HG02870 (cell line): ENCODE data around the gene FXYD3.

ENCODE experiments used
- ATAC-seq: cut with Tn5 transposase; IDR thresholded peaks from one replicate; pipeline ENCODE4 v1.9.1; 2021; ENCODE audit warnings: mild to moderate bottlenecking, moderate library complexity; ENCODE audit not compliant: unreplicated experiment

FXYD3 gene

DNA sequence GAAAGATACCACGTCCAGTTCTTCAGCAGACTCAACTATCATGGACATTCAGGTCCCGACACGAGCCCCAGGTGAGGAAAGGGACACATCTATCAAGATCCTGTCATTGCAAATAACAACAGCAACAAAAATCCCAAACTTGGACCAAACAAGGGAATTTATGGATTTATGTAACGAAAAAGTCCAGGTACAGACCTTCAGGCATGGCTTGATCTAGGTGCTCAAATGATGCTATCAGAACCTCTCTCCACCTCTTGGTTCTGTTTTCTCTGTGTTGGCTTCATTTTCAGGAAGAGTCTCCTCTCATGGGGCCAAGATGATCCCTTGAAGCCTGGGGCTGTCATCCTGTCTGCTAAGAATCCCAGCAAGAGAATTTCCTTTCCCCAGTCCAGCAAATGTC, 41.8 kb downstream of the FXYD3 start:
- no peak for ATAC-seq

DNA sequence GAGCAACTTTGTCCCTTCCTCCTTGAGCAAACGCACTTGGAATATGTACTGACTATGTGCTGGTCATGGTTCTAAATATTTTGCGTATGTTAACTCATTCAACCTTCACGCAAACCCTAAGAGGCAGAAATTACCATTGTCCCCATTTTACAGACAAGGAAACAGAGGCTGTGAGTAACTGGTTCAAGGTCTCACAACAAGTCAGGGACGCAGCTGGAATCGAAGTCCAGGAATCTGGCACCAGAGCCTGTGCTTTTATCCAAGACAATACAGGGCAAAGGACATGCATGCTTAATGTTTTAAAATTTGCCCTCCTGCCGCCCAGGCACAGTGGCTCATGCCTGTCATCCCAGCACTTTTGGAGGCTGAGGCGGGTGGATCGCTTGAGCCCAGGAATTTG, 44.0 kb downstream of the FXYD3 start:
- ATAC-seq, result no peak

DNA sequence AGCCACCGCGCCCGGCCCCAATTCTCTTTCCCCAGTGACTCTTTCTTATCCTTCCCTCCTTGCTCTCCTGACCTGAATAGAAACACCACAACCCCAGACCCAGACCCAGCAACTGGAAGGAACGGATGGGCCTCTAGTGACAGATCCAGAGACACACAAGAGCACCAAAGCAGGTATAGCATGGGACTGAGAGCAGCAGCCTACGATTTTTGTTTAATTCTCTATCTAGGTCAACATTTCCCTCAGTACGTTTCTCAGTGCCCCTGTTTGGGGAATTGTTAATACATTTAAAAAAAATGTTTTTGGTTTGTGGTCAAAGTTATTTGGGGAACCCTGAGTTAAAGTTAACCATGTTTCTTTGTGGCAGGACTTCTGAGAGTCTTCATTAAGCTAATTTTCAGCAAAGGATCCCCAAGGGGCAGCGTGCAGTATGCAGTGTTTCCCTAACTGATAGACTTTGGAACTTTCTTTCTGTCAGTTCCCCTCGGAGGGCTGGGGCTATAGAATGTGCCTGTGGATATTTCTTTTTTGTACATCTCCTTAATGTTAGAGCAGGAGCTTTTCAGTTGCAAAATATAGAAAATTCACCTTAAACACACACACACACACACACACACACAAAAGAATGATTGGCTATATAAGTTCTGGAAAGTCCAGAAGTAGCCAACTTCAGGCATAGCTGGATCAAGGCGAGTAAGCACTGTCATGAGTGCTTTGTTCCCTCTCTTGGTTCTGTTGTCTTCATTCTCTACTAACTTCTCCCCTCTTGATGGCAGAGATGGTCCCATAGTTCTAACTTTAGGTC, 45.2 kb downstream of the FXYD3 start:
- no peak for ATAC-seq

DNA sequence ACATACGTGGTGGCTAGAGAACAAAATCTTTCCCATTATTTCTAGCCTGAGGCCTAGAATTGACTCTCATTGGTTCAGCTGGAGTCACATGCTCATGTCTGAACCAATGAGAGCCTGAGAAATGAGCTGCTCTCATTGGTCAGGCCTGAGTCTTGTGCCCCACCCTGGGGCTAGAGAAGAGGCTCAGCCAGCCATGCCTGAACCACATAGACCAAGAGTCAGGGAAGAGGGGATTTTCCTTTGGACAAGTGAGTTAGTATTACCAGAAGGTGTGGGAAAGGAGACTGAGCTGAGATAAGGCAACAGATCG, 45.8 kb downstream of the FXYD3 start:
- no peak for ATAC-seq

DNA sequence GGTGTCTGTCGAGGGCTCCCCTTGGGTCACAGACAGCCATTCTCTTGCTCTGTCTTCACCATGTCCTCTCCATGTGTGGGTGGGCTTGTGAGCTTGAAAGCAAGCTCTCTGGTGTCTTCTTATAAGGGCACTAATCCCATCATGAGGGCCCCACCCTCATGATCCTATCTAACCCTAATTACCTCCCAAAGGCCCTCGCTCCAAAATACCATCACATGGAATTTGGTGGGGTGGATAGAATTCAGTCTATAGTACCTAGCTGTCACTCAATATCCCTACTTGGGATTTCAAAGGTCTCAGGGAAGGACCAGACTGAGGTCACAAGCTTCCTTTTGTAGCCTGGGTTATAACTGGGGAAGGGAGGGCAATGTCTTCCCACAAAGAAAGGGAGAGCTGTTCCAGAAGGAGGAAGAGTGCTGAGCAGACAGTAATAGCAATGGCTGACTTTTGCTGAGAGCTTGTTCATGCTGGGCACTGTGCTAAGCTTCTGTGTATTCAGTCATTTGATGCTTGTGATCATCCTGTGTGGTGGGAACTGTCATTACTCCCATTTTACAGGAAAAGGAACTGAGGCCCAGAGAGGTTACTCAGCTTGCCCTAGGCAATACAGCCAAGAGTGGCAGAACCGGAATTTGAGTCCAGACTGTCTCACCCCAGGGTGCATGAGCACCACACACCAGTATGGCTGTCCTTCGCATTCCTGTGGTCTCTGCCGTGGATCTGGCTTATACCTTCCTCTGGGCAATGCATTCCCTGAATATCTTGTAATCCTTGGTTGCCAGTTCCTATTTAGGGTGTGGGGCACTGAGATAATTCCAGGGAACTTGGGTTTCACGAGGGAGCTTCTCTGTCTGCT, 47.1 kb downstream of the FXYD3 start:
- no peak for ATAC-seq

DNA sequence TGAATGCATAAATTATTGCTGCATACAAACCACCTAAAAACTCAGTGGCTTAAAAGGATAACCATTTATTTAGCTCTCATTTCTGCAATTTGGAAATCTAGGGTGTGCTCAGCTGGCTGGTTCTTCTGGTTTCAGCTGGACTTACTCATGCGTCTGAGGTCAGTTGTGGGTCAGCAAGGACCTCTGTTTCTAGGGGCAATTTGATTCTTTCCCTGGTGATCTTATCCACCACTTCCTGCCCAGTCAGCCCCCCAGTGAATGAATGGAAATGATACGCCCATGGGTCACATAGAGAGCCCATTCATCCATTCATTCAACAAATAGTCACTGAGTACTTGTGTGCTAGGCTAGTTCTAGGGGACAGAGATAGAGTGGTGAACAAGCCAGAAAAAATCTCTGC, 48.8 kb downstream of the FXYD3 start:
- no peak for ATAC-seq

DNA sequence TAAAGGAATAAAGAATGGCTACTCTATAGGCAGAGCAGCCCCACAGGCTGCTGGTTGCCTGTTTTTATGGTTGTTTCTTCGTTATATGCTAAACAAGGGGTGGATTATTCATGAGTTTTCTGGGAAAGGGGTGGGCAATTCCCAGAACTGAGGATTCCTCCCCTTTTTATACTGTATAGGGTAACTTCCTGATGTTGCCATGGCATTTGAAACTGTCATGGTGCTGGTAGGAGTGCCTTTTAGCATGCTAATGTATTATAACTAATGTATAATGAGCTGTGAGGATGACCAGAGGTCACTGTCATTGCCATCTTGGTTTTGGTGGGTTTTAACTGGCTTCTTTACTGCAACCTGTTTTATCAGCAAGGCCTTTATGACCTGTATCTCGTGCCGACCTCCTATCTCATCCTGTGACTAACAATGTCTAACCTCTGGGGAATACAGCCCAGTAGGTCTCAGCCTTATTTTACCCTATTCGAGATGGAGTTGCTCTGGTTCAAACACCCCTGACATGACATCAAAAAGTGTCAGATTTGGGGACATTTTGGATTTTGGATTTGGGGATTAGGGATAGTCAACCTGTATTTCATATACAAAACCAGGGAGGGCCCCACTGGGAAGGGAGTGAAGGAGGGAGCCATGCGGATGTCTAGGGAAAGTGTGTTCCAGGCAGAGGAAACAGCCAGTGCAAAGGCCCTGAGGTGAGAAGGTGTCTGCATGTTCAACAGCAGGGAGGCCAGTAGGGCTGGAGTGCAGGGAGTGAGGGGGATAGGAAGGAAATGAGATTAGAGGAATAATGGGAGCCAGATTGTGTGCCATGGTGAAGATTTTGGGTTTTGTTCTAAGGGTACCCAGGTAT, 49.8 kb downstream of the FXYD3 start:
- ATAC-seq, result no peak

DNA sequence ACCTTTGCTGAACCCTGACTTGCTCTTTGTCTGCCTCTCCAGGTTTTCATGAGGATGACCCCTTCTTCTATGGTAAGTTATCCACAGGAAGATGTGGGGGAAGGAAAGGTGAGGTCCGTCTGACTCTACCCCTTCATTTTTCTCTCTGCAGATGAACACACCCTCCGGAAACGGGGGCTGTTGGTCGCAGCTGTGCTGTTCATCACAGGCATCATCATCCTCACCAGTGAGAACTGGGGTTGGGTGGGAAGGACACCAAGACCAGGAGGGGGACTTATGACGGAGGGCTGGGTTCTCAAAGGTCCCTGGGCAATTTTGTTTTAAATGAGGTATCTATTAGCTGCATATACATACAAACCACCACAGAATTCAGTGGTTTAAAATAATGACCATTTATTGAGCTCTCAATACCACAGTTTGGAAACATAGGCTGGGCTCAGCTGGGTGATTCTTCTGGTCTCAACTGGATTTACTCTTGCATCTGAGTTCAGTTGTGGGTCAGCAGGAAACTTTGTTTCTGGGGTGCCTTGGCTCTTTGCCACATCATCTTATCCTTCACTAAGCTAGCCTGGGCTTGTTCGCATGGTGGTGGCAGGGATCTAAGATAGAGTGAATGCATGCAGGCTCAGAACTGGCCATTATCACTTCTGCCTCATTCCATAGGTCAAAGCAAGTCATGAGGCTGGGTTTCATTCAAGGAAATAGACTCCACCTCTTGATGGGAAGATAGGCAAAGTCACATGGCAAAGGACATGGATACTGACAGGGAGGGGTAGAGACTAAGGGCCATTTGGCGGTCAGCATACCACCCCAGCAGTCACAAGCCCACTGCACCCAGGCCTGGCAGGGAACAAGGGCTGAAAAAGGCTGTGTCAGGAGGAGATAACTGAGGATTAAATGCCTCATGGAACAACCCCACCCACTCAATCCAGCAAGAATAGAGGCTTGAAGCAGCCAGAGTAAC, 50.8 kb downstream of the FXYD3 start:
- ATAC-seq, result no peak

DNA sequence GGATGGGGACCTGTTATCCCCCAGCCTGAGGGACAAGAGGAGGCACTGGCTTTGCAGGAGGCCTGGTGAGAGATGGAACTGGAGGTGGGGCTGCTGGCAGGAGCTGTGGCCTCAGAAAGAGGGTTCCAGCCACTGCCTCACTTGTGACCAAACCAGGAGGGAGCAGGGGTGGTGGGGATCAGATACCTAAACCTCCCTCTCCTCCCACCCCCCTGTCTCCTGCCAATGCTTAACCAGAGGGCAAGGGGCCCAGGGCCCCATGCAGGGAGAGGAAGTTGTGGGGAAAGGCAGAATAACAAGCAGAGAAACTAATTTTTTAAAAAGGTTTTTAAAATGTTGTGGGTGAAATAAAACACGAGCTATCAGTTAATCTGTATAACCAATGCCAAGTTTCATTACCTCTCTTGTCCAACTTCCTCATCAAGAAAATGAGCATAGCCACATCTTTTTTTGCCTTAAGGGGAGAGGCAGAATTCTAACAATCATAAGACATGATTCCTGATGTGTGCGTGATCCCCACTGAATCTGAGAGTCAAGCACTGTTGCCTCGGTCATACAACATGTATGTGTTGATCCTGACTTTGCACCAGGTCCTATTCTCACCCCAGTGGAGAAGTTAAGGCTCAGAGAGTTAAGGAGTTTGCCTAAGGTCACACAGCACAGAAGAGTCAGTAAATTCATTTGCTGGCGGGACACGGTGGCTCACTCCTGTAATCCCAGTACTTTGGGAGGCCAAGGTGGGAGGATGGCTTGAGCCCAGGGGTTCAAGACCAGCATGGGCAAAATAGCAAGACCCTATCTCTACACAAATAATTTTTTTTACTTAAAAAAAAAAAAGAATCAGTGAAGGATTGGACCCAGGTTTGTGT, 51.9 kb downstream of the FXYD3 start:
- no peak for ATAC-seq

DNA sequence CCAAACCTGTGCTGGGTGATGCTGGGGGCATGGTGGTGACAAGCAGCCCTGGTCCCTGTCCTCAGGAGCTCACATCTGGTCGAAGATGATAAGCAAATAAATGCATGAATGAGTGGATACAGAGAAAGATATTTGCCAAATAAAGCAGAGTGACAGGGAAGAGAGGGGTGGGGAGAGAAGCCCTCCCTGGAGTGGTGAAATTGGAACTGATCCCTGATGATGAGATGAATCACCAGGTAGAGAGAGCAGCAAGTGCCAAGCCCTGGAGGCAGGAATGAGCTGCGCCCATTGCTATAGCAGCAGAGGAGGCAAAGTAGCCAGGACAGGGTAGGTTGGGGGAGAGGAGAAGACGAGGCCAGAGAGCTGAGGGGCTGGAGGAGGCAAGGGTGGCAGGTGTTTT, 52.6 kb downstream of the FXYD3 start:
- ATAC-seq, result no peak

DNA sequence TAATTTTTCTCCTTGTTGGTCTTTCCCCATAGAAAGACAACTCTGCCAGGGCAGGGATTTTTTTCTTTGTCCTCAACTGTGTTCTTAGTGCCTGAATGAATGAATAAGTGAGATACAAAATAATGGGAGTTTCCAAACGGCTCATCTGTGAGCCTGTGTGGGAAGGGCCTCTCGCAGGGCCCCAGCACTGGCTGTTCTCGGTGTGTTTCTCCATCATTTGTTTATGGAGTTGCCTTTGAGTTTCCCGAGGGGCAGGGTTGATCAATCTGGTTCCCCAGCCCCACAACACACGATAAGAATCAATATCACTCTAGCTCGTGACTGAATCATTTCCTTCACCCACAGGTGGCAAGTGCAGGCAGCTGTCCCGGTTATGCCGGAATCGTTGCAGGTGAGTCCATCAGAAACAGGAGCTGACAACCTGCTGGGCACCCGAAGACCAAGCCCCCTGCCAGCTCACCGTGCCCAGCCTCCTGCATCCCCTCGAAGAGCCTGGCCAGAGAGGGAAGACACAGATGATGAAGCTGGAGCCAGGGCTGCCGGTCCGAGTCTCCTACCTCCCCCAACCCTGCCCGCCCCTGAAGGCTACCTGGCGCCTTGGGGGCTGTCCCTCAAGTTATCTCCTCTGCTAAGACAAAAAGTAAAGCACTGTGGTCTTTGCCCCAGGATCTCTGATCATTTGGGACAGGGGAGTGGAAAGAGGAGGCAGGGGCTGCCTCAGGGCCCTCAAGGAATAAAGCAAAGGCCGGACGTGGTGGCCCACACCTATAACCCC, 53.8 kb downstream of the FXYD3 start:
- ATAC-seq, result no peak

DNA sequence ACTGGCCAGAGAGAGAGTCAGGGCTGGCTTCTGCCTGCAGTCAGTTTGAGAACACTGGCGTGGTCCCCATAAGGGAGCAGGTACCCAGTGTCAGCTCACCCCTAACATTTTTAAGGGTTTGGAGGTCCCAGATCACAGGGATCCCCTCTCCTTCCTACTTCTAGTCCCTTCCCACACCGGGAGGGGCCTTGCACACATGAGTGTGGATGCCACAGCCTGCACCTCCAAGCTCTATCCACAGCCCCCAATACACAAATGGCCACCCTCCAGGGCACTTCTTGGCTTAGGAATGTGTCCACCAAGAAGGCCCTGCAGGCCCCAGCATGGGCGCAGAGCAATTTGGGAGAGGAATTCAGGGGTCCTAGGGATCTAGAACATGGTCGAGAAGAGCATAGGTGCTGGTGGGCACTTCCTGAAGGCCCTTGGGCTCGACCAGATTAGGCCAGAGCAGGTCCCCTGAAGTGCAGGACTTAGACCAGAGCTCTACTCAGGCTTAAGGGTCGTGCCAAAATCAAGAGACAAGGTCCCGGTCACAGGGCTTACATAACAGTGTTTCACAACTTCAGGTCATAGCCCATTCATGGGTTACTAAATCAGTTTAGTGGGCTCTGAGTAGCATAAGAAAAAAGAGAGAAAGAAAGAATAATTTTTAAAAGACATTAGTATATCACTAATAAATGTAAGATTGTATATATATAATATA, 54.9 kb downstream of the FXYD3 start:
- ATAC-seq, result no peak

DNA sequence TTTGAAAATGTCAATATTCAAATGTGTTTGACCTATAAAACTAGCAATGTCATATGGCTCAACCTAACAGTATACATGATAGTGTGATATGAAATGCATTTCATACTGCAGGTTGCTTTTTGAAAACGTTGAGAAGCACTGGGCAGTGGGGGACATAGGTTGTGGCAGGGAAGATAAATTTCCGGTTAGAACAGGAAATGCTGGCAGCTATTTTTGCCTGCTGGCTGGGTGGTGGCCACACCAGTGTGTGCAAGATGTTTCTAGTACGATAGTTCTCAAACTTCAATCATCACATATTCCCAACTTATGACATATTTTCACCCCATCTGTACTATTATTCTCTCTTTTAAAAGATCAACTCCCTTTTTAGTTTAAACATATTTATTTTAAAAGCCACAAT, 56.1 kb downstream of the FXYD3 start:
- no peak for ATAC-seq
